HG03139 (cell line): ENCODE measurements around the gene POU5F1.

Experiments used
- ATAC-seq: cut with Tn5 transposase; IDR thresholded peaks from one replicate; pipeline ENCODE4 v1.9.1; 2021; ENCODE audit not compliant: unreplicated experiment

POU5F1 gene

GRCh38 chr6:31144296-31144969, 26.0 kb downstream of the POU5F1 start:
- ATAC-seq: no peak

GRCh38 chr6:31143148-31143547, 27.3 kb downstream of the POU5F1 start:
- no peak for ATAC-seq

- no peak for ATAC-seq
Observed at GRCh38 chr6:31142361-31142761, 28.1 kb downstream of the POU5F1 start.

GRCh38 chr6:31140643-31141042, 29.8 kb downstream of the POU5F1 start:
- ATAC-seq: no peak

GRCh38 chr6:31139599-31139998, 30.9 kb downstream of the POU5F1 start:
- no peak for ATAC-seq

- no peak for ATAC-seq
Observed at GRCh38 chr6:31138982-31139381, 31.5 kb downstream of the POU5F1 start, which contains the start of gene PSORS1C2. TSS of gene PSORS1C2 (minus strand) at chr6:31139066. CDS start at chr6:31139026, 40 bp downstream.

- ATAC-seq: no peak
Observed at GRCh38 chr6:31135710-31136109, 34.8 kb downstream of the POU5F1 start.

GRCh38 chr6:31132806-31133205, 37.7 kb downstream of the POU5F1 start:
- no peak for ATAC-seq

- ATAC-seq: no peak
Observed at GRCh38 chr6:31131595-31131994, 38.9 kb downstream of the POU5F1 start.

GRCh38 chr6:31130751-31131150, 39.7 kb downstream of the POU5F1 start:
- no peak for ATAC-seq

GRCh38 chr6:31129130-31129529, 41.4 kb downstream of the POU5F1 start:
- no peak for ATAC-seq

- ATAC-seq: no peak
Observed at GRCh38 chr6:31128093-31128676, 42.3 kb downstream of the POU5F1 start.

- ATAC-seq: no peak
Observed at GRCh38 chr6:31126396-31127175, 43.9 kb downstream of the POU5F1 start.

- no peak for ATAC-seq
Observed at GRCh38 chr6:31125586-31126363, 44.7 kb downstream of the POU5F1 start.

GRCh38 chr6:31125162-31125561, 45.3 kb downstream of the POU5F1 start:
- no peak for ATAC-seq

GRCh38 chr6:31122791-31123706, 47.4 kb downstream of the POU5F1 start:
- no peak for ATAC-seq

GRCh38 chr6:31121131-31121790, 49.2 kb downstream of the POU5F1 start:
- no peak for ATAC-seq

- no peak for ATAC-seq
Observed at GRCh38 chr6:31120151-31120915, 50.1 kb downstream of the POU5F1 start, which contains the start of gene CDSN. TSS of gene CDSN (minus strand) at chr6:31120446. CDS start at chr6:31120419, 27 bp downstream.

GRCh38 chr6:31118178-31118577, 52.3 kb downstream of the POU5F1 start:
- ATAC-seq: no peak
